A549 (cell line): ENCODE measurements around the gene CACNA1C. TPM values are rescaled to one million over a fixed set of nuclear protein-coding genes. Genes with fewer than 3 reads are reported as not detected.

Source experiments
- ATAC-seq, 2 experiments: fragments of 200-7000 bp in 1 of 2; fragments of >200 bp in 1 of 2; cut with Nextera tagmentation in 1 of 2; cut with Tn5 transposase in 1 of 2; 3 replicates each; pipeline versions ENCODE4 v1.8.0 to v1.9.1; 2018 to 2020; ENCODE audit warnings: mild to moderate bottlenecking in 1 of 2, moderate library complexity in 1 of 2
- CTCF ChIA-PET: fragments of 300-600 bp; sonication (Branson Sonifier 250); formaldehyde crosslinking; extraction: SDS; loops from one replicate; lab custom pipeline; 2021; ENCODE audit warnings: antibody characterized with exemption, inconsistent platforms; lab: Yijun Ruan, JAX
- POLR2A ChIA-PET: fragments of 350-600 bp; formaldehyde crosslinking; extraction: SDS; loops from one replicate; lab custom pipeline; 2021; ENCODE audit warnings: antibody characterized with exemption, inconsistent platforms; lab: Yijun Ruan, JAX
- DNase-seq, 2 experiments: peaks; one replicate each; pipeline versions ENCODE4 v3.0.0 to v3.0.0-alpha.2; 2011 to 2016; ENCODE audit warnings: low read depth in 1 of 2, low spot score in 1 of 2
- FAIRE-seq: peaks from 2 replicates; lab custom pipeline; 2011; peaks lifted over from hg19 to GRCh38; lab: Jason Lieb, UNC
- H3K27ac ChIP-seq, 2 experiments: fragments of >200 bp; sonication (Bioruptor Twin); formaldehyde crosslinking; 3 replicates each; pipeline ENCODE4 v1.5.1; 2016 to 2017
- H3K4me1 ChIP-seq: fragments of >200 bp; sonication (Bioruptor Twin); formaldehyde crosslinking; 3 replicates; pipeline ENCODE4 v1.6.1; 2016
- H3K4me2 ChIP-seq: fragments of >200 bp; sonication (Bioruptor Twin); formaldehyde crosslinking; 3 replicates; pipeline ENCODE4 v1.6.1; 2016
- H3K4me3 ChIP-seq: fragments of >200 bp; sonication (Bioruptor Twin); formaldehyde crosslinking; 3 replicates; pipeline ENCODE4 v1.5.1; 2016
- H3K9me3 ChIP-seq: fragments of >200 bp; sonication (Bioruptor Twin); formaldehyde crosslinking; 3 replicates; pipeline ENCODE4 v1.6.1; 2016
- BHLHE40 ChIP-seq: IDR thresholded peaks from 2 replicates; pipeline ENCODE4 v1.6.1; 2012; ENCODE audit warnings: low read depth, low read length, inconsistent platforms
- CBX8 ChIP-seq: fragments of 200-600 bp; sonication (generic); IDR thresholded peaks from 2 replicates; pipeline ENCODE4 v1.6.1; 2016
- CHD4 ChIP-seq: fragments of 200-600 bp; sonication (generic); IDR thresholded peaks from 2 replicates; pipeline ENCODE4 v1.6.1; 2016; ENCODE audit warnings: antibody characterized with exemption, mild to moderate bottlenecking, borderline replicate concordance
- EHF ChIP-seq: fragments of 250-450 bp; sonication (Bioruptor Pico); IDR thresholded peaks from 2 replicates; pipeline ENCODE4 v1.5.0; 2020; ENCODE audit warnings: mild to moderate bottlenecking
- EHMT2 ChIP-seq: fragments of 200-600 bp; sonication (generic); IDR thresholded peaks from 2 replicates; pipeline ENCODE4 v1.6.1; 2016; ENCODE audit warnings: antibody characterized with exemption, low read depth, mild to moderate bottlenecking, moderate library complexity
- FOXS1 ChIP-seq: fragments of 250-450 bp; sonication (Bioruptor Pico); IDR thresholded peaks from 2 replicates; pipeline ENCODE4 v1.5.0; 2020; ENCODE audit warnings: mild to moderate bottlenecking, moderate library complexity
- GATA3 ChIP-seq: IDR thresholded peaks from 2 replicates; pipeline ENCODE4 v1.6.1; 2012; ENCODE audit warnings: borderline replicate concordance
- HOXA7 ChIP-seq: fragments of 250-450 bp; sonication (Bioruptor Pico); IDR thresholded peaks from 2 replicates; pipeline ENCODE4 v1.5.0; 2020; ENCODE audit warnings: mild to moderate bottlenecking, moderate library complexity
- HOXB13 ChIP-seq: fragments of 250-450 bp; sonication (Bioruptor Pico); IDR thresholded peaks from 2 replicates; pipeline ENCODE4 v1.5.0; 2020; ENCODE audit warnings: low read depth, mild to moderate bottlenecking, moderate library complexity
- JUNB ChIP-seq: fragments of >200 bp; sonication (Bioruptor Twin); formaldehyde crosslinking; IDR thresholded peaks from 2 replicates; pipeline ENCODE4 v1.6.1; 2016
- KDM1A ChIP-seq: fragments of 200-600 bp; sonication (generic); IDR thresholded peaks from 2 replicates; pipeline ENCODE4 v1.6.1; 2016; ENCODE audit warnings: low read depth, mild to moderate bottlenecking
- KDM5A ChIP-seq: fragments of 200-600 bp; sonication (generic); IDR thresholded peaks from 2 replicates; pipeline ENCODE4 v1.6.1; 2016; ENCODE audit warnings: antibody characterized with exemption, mild to moderate bottlenecking
- MAFK ChIP-seq: fragments of 450-650 bp; IDR thresholded peaks from 2 replicates; pipeline ENCODE4 v1.6.1; 2014; ENCODE audit not compliant: partially characterized antibody
- NPAS2 ChIP-seq: fragments of 250-450 bp; sonication (Bioruptor Pico); IDR thresholded peaks from 2 replicates; pipeline ENCODE4 v1.8.0; 2022; ENCODE audit warnings: mild to moderate bottlenecking, moderate library complexity, borderline replicate concordance
- NR3C1 ChIP-seq: fragments of >200 bp; sonication (Bioruptor Twin); formaldehyde crosslinking; IDR thresholded peaks from 3 replicates; pipeline ENCODE4 v1.6.1; 2017
- PHF8 ChIP-seq: fragments of 200-600 bp; sonication (generic); IDR thresholded peaks from 2 replicates; pipeline ENCODE4 v1.6.1; 2016; ENCODE audit warnings: low read depth, mild to moderate bottlenecking, antibody characterized with exemption, moderate library complexity, borderline replicate concordance
- POLR2A ChIP-seq: IDR thresholded peaks from 2 replicates; pipeline ENCODE4 v1.6.1; 2012; ENCODE audit warnings: mild to moderate bottlenecking, low read length
- POLR2AphosphoS2 ChIP-seq: conservative IDR thresholded peaks from 2 replicates; pipeline ENCODE4 v1.6.1; 2012; ENCODE audit warnings: low read length, improper control_type of control experiment, inconsistent platforms
- RARB ChIP-seq: fragments of 250-450 bp; sonication (Bioruptor Pico); IDR thresholded peaks from 2 replicates; pipeline ENCODE4 v1.8.0; 2021; ENCODE audit warnings: mild to moderate bottlenecking, moderate library complexity
- SMC3 ChIP-seq: fragments of >200 bp; sonication (Bioruptor Twin); formaldehyde crosslinking; IDR thresholded peaks from 3 replicates; pipeline ENCODE4 v1.6.1; 2018; ENCODE audit warnings: inconsistent platforms
- SREBF2 ChIP-seq: fragments of 450-650 bp; IDR thresholded peaks from 2 replicates; pipeline ENCODE4 v1.6.1; 2014; ENCODE audit warnings: mild to moderate bottlenecking, moderate library complexity
- TFCP2L1 ChIP-seq: fragments of 250-450 bp; sonication (Bioruptor Pico); IDR thresholded peaks from 2 replicates; pipeline ENCODE4 v1.5.0; 2021; ENCODE audit warnings: mild to moderate bottlenecking
- TP53 ChIP-seq: fragments of 250-450 bp; sonication (Bioruptor Pico); IDR thresholded peaks from 2 replicates; pipeline ENCODE4 v1.5.0; 2021; ENCODE audit warnings: mild to moderate bottlenecking, moderate library complexity
- ZC3H11A ChIP-seq: fragments of 450-650 bp; IDR thresholded peaks from 2 replicates; pipeline ENCODE4 v1.6.1; 2014; ENCODE audit warnings: antibody characterized with exemption, mild to moderate bottlenecking
- ZFP36 ChIP-seq: fragments of 450-650 bp; IDR thresholded peaks from 2 replicates; pipeline ENCODE4 v1.6.1; 2014; ENCODE audit warnings: borderline replicate concordance; ENCODE audit not compliant: partially characterized antibody
- ZNF302 ChIP-seq: fragments of 250-450 bp; sonication (Bioruptor Pico); IDR thresholded peaks from 2 replicates; pipeline ENCODE4 v1.9.0; 2021; ENCODE audit warnings: inconsistent platforms, mild to moderate bottlenecking, moderate library complexity
- WGBS: methylation state at CpG from one replicate; pipeline ENCODE4 v1.1.6; 2017; ENCODE audit errors: missing lambda C conversion rate; 5-methylcytosine and 5-hydroxymethylcytosine counted together
- polyA plus RNA-seq, 4 experiments: library from polyadenylated mRNA; depleted of rRNA in 3 of 4; stranded (reverse); fragments of >200 nt; fragmentation: RNase III in 1 of 4; extraction: RNeasy Plus Mini Kit Qiagen cat#74134 plus additional on column Dnase treatment in 1 of 4; gene quantifications; 2 replicates in 3 of 4; 3 replicates in 1 of 4; pipeline ENCODE4 v1.2.3, GENCODE V29; 2011 to 2017
- TF ChIP-seq, protein P1 (sequence below): fragments of >200 bp; sonication (Bioruptor Twin); formaldehyde crosslinking; IDR thresholded peaks from 3 replicates; pipeline ENCODE4 v1.6.1; 2016
- TF ChIP-seq, protein P2 (sequence below): fragments of 250-450 bp; sonication (Bioruptor Pico); IDR thresholded peaks from 2 replicates; pipeline ENCODE4 v1.5.0; 2021; ENCODE audit warnings: mild to moderate bottlenecking, moderate library complexity, borderline replicate concordance
- TF ChIP-seq, protein P3 (sequence below): fragments of >200 bp; sonication (Bioruptor Twin); formaldehyde crosslinking; IDR thresholded peaks from 2 replicates; pipeline ENCODE4 v1.6.1; 2016
- TF ChIP-seq, protein P4 (sequence below): IDR thresholded peaks from 2 replicates; pipeline ENCODE4 v1.6.1; 2012; ENCODE audit warnings: low read depth, borderline replicate concordance
- TF ChIP-seq, protein P5 (sequence below): fragments of >200 bp; sonication (Bioruptor Twin); formaldehyde crosslinking; IDR thresholded peaks from 3 replicates; pipeline ENCODE4 v1.5.1; 2016
- TF ChIP-seq, protein P6 (sequence below): fragments of 450-650 bp; IDR thresholded peaks from 2 replicates; pipeline ENCODE4 v1.6.1; 2014; ENCODE audit warnings: antibody characterized with exemption
- TF ChIP-seq, protein P7 (sequence below): IDR thresholded peaks from 2 replicates; pipeline ENCODE4 v1.6.1; 2012

CACNA1C gene
- polyA plus RNA-seq, 2 of the 4 experiments (the other 2 are of a cell fraction), result not detected

DNA sequence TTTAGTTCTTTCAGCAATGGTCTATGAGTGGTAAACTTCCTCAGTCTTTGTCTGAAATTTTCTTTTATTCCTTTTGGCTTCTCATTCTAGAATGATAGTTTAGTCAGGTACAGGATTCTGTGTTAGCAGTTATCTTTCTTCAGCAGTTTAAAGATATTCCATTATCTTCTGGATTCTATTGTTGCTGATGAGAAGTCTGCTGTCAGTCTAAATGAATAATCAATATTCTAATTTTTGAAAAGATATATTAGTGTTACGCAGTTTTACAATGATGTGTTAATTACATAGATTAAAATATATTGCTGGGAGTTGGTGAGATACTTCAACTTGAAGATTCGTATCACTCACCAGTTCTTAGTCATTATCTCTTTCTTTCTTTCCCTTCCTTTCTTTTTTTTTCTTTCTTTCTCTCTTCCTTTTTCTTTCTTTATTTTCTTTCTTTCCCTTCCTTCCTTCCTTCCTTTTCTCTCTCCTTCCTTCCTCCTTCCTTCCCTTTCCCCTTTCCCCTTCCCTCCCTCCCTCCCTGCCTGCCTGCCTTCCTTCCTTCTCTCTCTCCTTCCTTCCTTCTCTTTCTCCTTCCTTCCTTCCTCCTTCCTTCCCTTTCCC lies 17.8 kb downstream of the CACNA1C start:
- TF ChIP-seq SMC3 (no peak), FOXS1 (no peak), CHD4 (no peak), POLR2A (no peak), JUNB (no peak), NPAS2 (CRISPR knock-in tag) (no peak), CBX8 (no peak), SREBF2 (no peak), ZNF302 (CRISPR knock-in tag) (no peak), PHF8 (no peak), ZC3H11A (no peak), HOXB13 (CRISPR knock-in tag) (no peak), GATA3 (no peak)
- TF ChIP-seq, protein P1, sequence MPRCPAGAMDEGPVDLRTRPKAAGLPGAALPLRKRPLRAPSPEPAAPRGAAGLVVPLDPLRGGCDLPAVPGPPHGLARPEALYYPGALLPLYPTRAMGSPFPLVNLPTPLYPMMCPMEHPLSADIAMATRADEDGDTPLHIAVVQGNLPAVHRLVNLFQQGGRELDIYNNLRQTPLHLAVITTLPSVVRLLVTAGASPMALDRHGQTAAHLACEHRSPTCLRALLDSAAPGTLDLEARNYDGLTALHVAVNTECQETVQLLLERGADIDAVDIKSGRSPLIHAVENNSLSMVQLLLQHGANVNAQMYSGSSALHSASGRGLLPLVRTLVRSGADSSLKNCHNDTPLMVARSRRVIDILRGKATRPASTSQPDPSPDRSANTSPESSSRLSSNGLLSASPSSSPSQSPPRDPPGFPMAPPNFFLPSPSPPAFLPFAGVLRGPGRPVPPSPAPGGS, result no peak
- TF ChIP-seq, protein P2, sequence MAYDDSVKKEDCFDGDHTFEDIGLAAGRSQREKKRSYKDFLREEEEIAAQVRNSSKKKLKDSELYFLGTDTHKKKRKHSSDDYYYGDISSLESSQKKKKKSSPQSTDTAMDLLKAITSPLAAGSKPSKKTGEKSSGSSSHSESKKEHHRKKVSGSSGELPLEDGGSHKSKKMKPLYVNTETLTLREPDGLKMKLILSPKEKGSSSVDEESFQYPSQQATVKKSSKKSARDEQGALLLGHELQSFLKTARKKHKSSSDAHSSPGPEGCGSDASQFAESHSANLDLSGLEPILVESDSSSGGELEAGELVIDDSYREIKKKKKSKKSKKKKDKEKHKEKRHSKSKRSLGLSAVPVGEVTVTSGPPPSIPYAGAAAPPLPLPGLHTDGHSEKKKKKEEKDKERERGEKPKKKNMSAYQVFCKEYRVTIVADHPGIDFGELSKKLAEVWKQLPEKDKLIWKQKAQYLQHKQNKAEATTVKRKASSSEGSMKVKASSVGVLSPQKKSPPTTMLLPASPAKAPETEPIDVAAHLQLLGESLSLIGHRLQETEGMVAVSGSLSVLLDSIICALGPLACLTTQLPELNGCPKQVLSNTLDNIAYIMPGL (CRISPR knock-in tag), result no peak
- TF ChIP-seq, protein P3, sequence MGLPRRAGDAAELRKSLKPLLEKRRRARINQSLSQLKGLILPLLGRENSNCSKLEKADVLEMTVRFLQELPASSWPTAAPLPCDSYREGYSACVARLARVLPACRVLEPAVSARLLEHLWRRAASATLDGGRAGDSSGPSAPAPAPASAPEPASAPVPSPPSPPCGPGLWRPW, result no peak
- TF ChIP-seq, protein P4, sequence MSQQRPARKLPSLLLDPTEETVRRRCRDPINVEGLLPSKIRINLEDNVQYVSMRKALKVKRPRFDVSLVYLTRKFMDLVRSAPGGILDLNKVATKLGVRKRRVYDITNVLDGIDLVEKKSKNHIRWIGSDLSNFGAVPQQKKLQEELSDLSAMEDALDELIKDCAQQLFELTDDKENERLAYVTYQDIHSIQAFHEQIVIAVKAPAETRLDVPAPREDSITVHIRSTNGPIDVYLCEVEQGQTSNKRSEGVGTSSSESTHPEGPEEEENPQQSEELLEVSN, result no peak
- no peak overlapping the region for H3K27ac ChIP-seq
- no peak overlapping the region for H3K4me2 ChIP-seq
- peaks cover 32% of the 10 kb centered on the region for H3K9me3 ChIP-seq
- no peak for DNase-seq
- no peak for ATAC-seq
- CTCF ChIA-PET, result no interaction called here
- WGBS, result 0% methylated on average over 2 of the region's 2 CpGs
- POLR2A ChIA-PET, result no interaction called here
- H3K4me1 ChIP-seq, result no peaks in the 10 kb centered on the region
- no peak for FAIRE-seq
- no peak overlapping the region for H3K4me3 ChIP-seq

DNA sequence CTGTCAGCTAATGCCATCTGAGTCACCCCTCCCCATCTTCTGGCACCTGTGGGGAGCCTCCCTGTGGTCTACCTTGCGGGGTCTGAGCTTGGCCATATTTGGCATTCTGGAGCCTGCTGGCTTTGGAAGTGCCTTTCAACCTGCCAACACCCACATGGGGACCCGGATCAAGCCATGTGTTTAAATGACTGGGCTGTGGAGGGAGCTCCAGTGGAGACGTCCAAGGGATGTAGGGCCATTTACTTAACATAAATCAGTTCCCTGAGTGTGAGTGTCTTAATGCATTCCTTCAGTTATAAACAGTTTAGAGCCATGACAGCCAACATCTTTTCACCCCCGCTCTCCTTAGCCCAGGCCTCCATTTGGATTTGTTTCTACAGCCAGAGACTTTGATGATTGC lies 22.0 kb downstream of the CACNA1C start:
- no peak overlapping the region for H3K4me3 ChIP-seq
- ChIA-PET POLR2A (no interaction called here), CTCF (no interaction called here)
- WGBS, result 12% methylated on average over 4 of the region's 4 CpGs
- DNase-seq, result no peak
- H3K9me3 ChIP-seq, result peaks cover 25% of the 10 kb centered on the region
- H3K4me2 ChIP-seq, result no peak overlapping the region
- H3K4me1 ChIP-seq, result no peaks in the 10 kb centered on the region
- no peak for ATAC-seq
- no peak for FAIRE-seq
- H3K27ac ChIP-seq, result no peak overlapping the region
- TF ChIP-seq RARB (CRISPR knock-in tag) (no peak), ZFP36 (no peak), TFCP2L1 (no peak), EHF (CRISPR knock-in tag) (no peak), MAFK (no peak), PHF8 (no peak), KDM1A (no peak), EHMT2 (no peak), HOXA7 (no peak), JUNB (no peak), SMC3 (no peak), POLR2AphosphoS2 (no peak), TP53 (CRISPR knock-in tag) (no peak), NR3C1 (no peak), BHLHE40 (no peak), KDM5A (no peak)
- TF ChIP-seq, protein P5, sequence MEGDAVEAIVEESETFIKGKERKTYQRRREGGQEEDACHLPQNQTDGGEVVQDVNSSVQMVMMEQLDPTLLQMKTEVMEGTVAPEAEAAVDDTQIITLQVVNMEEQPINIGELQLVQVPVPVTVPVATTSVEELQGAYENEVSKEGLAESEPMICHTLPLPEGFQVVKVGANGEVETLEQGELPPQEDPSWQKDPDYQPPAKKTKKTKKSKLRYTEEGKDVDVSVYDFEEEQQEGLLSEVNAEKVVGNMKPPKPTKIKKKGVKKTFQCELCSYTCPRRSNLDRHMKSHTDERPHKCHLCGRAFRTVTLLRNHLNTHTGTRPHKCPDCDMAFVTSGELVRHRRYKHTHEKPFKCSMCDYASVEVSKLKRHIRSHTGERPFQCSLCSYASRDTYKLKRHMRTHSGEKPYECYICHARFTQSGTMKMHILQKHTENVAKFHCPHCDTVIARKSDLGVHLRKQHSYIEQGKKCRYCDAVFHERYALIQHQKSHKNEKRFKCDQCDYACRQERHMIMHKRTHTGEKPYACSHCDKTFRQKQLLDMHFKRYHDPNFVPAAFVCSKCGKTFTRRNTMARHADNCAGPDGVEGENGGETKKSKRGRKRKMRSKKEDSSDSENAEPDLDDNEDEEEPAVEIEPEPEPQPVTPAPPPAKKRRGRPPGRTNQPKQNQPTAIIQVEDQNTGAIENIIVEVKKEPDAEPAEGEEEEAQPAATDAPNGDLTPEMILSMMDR, result no peak
- TF ChIP-seq, protein P6, sequence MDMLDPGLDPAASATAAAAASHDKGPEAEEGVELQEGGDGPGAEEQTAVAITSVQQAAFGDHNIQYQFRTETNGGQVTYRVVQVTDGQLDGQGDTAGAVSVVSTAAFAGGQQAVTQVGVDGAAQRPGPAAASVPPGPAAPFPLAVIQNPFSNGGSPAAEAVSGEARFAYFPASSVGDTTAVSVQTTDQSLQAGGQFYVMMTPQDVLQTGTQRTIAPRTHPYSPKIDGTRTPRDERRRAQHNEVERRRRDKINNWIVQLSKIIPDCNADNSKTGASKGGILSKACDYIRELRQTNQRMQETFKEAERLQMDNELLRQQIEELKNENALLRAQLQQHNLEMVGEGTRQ, result no peak
- TF ChIP-seq, protein P7, sequence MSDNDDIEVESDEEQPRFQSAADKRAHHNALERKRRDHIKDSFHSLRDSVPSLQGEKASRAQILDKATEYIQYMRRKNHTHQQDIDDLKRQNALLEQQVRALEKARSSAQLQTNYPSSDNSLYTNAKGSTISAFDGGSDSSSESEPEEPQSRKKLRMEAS, result no peak
